Tibial nerve (tissue), 3 donors: ENCODE data around the gene OR13A1.

ENCODE experiments used
- EP300 ChIP-seq, 2 donors: sonication (generic); formaldehyde crosslinking; IDR thresholded peaks; one replicate each; pipeline ENCODE4 v1.6.1; 2017; ENCODE audit warnings: antibody characterized with exemption in 2 of 2, mild to moderate bottlenecking in 1 of 2
- POLR2A ChIP-seq, 2 donors: fragments of 450-650 bp; IDR thresholded peaks; one replicate each; pipeline ENCODE4 v1.6.1; 2017; ENCODE audit warnings: antibody characterized with exemption in 2 of 2, mild to moderate bottlenecking in 2 of 2, moderate library complexity in 2 of 2

DNA sequence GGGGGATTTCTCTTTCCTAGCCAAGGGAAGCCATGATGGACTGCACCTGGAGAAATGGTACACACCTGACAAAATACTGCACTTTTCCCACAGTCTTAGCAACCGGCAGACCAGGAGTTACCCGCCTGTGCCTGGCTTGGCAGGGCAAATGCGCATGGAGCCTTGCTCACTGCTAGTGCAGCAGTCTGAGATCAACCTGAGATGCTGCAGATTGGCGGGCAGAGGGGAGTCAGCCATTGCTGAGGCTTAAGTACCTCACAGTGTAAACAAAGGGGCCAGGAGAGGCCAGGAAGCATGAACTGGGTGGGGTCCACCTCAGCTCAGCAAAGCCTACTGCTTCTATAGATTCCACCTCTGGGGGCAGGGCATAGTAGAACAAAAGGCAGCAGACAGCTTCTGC lies 49.4 kb downstream of the OR13A1 start:
- TF ChIP-seq EP300 (IDR thresholded peaks at IDR 0.05) (no peak), POLR2A (IDR thresholded peaks at IDR 0.05) (no peak)
